Stimulated activated CD8-positive, alpha-beta memory T cell treated with anti-CD3 and anti-CD28 coated beads, Interleukin-2, amount 100 ng/mL, for 48 hours (primary cell): Measurements from ENCODE around the gene DGUOK.
"Not testable (repeated sequence)": the region's sequence is repeated elsewhere in the genome, so short reads cannot be mapped to it uniquely, and the experiment has no call there.

Experiments
- DNase-seq, 2 donors: peaks; one replicate each; pipeline ENCODE4 v3.0.0-alpha.2; 2020; ENCODE audit warnings: low read depth in 2 of 2

The DGUOK gene

DNA sequence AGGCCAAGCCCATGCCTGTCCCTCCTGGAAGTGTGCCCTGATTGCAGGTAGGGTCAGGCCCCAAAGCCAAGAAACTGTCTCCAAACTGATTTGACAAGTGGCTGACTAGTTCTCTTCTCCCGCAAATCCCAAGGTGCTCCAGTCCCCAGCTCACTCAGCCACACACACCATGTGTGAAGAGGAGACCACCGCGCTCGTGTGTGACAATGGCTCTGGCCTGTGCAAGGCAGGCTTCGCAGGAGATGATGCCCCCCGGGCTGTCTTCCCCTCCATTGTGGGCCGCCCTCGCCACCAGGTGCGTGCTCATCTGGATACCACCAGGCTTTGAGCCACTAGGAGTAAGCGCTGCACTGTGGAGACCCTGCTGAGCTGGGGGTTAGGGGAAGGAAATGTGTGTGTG lies 25.5 kb upstream of the DGUOK start:
- DNase-seq = no peak

DNA sequence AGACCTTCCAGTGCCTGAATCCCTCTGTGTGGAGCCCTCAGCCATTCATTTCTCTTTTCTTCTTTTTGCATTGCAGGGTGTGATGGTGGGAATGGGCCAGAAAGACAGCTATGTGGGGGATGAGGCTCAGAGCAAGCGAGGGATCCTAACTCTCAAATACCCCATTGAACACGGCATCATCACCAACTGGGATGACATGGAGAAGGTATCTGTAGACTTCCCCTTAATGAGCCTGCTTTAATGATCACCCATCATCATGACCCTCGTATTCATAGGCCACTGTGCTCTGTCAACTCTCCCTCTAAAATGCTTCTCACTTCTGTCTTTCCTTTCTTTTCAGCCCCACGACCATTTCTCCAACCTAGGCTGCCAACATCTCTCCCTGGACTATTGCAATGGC lies 24.4 kb upstream of the DGUOK start:
- DNase-seq = no peak

DNA sequence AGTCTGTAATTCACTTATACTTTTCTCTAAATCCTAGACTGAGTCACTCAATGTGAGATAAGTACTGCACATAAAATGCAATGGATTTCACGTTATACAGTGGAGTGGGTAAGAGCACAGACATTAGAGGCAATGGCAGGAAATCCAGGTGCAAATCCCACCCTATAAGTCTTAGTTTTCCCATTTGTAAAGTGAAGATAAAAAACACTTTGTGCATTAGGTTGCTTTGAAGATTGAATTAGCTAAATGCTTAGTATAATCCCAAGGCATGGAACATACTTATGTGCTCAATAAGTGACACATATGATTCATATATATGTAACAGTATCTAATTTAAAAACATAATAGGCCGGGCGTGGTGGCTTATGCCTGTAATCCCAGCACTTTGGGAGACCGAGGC lies 23.4 kb upstream of the DGUOK start:
- no peak for DNase-seq

DNA sequence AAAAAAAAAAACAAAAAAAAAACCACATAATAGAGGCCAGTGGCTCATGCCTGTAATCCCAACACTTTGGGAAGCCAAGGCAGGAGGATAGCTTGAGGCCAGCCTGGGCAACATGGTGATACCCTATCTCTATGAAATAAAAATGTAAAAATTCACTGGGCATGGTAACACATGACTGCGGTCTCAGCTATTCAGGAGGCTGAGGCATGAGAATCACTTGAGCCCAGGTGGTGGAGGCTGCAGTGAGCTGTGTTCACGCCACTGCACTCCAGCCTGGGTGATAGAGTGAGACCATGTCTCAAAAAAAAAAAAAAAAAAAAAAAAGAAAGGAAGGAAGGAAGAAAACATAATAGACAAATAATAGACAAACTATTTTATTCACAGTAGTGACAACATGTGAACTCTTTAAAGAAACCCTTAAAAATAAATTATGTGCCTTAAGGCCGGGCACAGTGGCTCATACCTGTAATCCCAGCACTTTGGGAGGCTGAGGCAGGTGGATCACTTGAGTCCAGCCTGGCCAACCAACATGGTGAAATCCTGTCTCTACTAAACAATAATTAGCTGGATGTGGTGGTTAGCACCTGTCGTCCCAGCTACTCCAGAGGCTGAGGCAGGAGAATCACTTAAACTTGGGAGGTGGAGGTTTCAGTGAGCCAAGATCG lies 22.6 kb upstream of the DGUOK start:
- DNase-seq = not testable (repeated sequence)

DNA sequence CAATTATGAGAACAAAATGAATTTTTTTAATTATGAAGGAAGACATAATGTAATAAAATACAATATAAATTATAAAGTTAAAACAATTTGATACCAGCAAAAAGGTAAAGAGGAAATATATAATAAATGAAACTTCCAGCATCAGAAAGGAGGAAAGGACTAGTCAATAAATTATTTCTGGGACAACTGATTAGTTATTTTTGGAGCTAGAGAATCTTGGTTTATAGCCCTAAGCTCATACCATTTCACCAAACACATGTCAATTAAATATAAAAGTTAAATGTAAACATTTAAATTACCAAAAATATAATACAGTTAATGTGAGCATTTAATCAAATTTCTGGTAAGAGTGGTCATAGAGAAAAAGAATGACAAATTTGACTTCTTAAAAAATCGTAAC lies 21.7 kb upstream of the DGUOK start:
- no peak for DNase-seq

DNA sequence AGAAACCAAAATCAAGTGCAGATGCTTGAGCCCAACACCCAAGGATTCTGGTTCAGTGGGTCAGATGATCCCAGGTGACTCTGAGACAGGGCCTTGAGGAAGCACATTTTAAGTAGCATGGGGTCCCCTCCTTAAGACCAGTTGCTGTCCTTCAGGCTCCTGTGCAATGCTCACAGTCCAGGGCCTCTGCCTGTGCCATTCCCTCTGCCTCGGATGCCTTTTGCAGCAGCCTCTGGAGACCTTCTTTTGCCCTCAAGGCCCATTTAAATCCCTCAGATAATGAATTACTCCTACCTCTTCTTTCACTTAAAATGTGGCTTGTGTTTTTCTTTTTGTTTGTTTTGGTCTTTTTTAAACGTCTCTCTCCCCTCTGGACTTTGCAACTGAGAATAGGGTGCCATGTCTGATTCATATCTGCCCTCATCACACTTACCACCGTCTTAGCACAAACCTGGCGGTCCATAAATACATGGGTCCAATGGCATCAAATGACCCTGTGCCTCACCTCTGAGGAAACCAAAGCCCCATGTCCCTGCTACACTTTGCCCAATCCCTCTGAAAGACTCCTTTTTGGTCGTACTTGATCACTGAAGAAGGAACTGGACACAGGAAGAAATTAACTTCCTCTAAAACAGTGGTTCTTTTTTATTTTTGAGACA lies 19.7 kb upstream of the DGUOK start:
- DNase-seq = no peak

DNA sequence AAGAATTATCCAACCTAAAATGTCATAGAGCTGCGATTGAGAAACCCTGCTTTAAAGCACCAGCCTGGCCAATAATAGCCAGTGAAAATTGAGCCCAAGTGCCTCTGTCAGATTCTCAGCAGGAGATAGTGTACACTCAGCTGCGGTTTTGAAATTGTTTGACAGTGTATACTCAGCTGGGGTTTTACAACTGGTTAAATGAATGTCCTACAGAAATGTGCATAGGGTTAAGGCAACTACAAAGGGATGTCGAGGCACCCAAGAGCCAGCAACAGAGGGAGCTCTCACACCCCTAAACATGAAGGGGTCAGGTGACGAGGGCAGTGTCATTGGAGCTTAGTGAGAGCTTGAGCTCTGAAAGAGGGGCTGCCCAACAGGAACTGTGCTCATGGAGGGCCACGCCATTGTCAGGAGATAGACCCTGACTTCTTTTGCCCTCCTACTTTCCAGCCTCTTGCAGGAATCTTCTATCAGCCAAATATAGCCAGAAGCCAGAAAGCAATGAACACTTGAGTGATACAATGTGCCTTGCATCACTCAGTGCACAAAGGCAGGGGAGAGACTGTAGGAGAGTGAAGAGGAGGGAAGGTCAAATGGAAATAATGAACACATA lies 18.7 kb upstream of the DGUOK start:
- peak; percentile 20 to 33 for DNase-seq

DNA sequence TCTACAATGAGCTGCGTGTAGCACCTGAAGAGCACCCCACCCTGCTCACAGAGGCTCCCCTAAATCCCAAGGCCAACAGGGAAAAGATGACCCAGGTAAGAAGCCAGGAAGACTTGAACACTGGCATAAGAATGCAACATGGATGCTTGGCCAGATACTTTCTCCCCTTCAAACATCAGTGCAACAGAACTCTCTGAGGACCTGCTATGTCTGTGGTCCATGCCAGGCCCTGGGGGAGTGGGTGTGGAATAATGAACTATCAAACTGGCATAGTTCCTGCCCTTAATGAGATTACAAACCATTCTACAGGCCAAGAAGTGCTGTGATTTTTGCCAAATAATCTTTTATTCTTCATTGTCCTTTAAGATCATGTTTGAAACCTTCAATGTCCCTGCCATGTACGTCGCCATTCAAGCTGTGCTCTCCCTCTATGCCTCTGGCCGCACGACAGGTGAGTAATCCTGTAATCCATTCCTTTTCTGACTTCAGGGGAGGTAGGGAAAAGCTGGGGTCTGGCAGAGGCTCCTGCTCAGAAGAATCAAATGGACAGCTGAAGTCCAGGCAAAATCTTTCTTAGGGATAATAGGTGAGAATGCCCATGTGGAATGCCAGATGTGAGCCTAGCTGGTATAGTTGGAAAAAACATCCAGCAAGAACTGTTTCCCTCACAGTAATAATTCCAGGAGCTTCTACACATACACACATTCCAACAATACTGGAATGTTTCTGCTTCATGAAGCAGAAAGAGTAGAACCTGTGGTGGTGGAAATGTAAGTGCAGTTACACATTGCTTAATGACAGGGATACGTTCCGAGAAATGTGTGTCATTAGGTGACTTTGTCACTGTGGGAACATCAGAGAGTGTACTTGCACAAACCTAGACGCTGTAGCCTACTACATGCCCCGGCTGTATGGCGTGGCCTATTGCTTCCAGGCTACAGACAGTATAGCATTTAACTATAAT lies 17.7 kb upstream of the DGUOK start:
- DNase-seq = no peak

DNA sequence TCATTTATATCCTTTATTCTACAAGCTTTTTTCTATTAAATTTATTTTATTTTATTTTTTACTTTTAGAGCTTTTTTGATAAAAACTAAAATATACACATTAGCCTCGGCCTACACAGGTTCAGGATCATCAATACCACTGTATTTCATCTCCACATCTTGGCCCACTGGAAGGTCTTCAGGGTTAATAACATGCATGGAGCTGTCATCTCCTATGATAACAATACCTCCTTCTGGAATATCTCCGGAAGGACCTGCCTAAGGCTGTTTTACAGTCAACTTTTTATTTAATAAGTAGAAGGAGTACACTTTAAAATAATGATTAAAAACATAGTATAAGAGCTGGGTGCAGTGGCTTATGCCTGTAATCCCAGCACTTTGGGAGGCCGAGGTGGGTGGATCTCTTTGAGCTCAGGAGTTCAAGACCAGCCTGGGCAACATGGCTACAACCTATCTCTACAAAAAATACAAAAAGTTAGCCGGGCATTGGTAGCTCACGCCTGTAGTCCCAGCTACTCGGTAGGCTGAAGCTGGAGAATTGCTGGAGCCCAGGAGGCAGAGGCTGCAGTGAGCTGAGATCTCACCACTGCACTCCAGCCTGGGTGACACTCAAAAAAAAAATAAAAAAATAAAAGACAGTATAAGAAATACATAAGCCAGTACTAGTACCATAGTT lies 15.7 kb upstream of the DGUOK start:
- DNase-seq = no peak

DNA sequence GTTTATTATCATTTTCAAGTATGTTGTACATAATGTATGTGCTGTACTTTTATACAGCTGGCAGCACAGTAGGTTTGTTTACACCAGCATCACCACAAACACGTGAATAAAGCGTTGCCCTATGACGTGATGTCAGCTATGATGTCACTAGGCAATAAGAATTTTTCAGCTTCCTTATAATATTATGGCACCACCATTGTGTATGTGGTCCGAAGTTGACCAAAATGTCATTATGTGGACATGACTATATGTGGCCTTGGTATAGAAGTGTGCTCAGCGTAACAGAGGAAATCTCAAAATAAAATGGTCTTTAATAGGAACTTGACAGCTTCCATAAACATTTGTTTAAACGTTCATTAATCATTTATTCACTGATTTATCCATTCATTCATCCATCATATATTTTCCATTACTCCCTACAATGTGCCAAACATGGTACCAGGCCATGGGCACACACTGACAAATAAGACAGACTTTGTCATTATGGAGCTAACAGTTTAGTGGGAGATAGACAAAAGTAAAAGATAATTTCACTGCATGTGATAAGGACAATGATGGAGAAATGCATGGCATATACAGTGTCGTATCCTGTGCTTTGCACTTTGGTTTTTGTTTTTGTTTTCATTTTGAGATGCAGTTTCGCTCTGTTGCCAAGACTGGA lies 15.0 kb upstream of the DGUOK start:
- no peak for DNase-seq

DNA sequence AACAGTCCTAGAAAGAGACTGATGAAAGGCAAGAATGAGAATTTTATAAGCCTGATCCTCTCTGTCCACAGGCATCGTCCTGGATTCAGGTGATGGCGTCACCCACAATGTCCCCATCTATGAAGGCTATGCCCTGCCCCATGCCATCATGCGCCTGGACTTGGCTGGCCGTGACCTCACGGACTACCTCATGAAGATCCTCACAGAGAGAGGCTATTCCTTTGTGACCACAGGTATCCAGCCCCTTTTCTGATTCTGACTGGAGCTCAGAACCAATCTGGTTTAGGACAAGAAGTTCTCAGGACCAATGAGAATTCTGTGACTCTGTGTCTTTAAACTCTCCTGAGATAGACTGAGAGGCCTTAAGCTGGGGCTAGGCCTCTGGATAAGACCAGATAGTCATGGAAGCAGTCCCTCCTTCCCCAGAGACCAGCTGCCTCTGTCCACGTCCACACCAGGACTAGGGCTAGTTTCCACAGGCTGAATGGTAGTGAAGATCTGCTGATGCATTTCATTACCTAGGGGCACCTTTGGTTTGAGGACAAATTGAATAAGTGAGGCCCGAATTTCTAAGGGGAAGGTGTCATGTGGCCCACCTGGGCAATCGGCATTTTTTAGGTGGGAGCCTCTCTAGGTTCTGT lies 13.1 kb upstream of the DGUOK start:
- no peak for DNase-seq

DNA sequence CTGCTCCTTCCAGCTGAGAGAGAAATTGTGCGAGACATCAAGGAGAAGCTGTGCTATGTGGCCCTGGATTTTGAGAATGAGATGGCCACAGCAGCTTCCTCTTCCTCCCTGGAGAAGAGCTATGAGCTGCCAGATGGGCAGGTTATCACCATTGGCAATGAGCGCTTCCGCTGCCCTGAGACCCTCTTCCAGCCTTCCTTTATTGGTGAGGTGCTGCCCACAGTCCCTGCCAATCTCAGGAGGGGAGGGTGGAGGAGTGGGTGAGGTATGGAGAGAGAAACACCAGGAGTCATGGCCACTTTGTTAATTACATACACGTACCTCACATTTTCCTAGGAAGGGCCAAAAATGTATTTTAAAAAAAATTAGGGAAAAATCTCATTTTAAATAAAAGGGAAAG lies 12.0 kb upstream of the DGUOK start:
- no peak for DNase-seq

DNA sequence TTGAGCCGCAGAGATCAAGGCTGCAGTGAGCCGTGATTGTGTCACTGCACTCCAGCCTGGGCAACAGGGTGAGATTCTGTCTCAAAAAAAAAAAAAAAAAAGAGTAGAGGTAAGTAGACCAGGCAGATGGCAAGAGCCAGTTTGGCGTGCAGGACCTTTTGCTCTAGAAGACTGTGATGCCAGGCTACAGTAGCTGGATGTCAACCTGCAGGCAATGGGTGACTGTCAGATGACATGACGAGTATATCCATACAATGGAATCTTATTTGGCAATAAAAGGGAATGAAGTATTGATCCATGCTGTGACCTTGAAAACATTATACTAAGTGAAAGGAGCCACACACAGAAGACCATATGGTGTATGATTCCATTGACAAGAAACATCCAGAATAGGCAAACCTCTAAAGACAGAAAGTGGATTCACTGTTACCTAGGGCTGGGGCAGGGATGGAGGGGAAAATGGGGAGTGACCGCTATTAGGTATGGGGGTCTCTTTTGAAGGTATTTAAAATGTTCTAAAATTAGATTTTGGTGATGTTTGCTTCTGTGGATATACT lies 11.2 kb upstream of the DGUOK start:
- DNase-seq = no peak

DNA sequence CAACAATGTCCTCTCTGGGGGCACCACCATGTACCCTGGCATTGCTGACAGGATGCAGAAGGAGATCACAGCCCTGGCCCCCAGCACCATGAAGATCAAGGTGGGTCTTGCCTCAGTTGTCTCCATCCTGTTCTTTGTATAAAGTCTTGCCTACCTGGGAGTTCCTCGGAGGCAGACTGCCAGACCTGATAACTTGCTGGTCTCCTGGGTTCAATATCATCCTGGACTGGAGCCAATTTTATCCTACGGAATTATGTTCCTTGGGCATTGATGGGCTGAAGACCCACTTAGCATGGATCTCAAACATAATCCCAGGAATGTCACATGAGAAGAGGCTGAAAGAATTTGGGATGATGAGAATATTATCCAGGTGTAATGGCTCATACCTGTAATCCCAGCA lies 10.0 kb upstream of the DGUOK start:
- DNase-seq = no peak

DNA sequence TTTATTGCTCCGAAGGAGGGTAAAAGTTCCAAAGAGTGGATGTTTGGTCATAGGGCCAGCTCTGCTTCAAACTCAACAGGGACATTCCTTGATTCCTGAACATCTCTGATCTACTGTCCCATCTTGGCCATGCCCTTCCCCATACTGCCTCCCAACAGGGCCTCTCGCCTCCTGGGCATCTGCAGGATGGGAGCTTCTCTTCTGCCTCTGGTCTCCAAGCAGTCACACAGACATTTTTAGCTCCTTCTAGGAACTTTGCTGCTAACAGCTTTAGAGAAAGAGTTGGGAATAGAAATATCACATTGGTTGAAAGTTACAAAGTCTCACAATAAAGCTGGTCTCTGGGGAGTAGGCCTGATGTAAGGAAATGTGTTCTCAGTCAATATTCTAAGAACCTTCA lies 9.4 kb upstream of the DGUOK start:
- no peak for DNase-seq

DNA sequence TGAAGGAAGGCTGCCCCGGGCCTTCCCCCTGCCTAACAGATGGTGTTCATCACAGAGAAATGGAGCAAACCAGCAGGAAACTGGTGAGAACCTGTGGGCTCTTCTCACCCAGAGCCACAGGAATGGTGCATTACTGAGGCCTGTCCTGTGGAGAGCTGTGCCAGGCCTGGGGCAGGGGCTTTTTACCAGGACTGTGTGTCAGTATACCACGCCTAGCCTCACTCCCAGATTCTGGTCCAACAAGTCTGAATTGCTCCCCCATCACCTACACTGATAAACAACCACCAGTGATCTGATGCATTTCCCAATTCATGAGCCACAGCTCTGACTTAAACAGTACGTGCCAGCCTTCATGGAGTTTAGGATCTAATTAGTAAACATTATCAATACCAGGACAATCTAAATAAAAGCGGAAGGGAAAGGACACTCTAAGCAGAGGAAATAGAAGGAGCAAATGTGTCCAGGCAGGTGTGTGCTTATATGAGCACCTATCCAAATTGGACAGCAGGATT lies 8.9 kb upstream of the DGUOK start:
- no peak for DNase-seq

DNA sequence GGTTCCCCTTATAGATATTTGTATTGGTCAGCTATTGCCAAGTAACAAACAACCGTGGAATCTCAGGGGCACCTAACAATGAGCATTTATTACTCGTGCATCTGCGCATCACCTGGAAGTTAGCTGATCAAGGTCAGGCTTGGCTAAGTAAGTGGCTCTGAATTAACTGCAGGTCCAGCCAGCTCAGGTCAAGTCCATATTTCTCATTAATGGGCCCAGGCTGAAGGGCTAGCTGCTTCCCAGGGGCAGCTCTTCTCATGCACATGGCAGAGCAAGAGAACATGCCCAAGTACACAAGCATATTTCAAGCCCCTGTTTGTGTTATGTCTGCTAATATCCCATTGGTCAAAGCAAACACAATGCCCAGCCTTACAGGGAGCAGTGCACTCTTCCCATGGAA lies 7.8 kb upstream of the DGUOK start:
- no peak for DNase-seq

DNA sequence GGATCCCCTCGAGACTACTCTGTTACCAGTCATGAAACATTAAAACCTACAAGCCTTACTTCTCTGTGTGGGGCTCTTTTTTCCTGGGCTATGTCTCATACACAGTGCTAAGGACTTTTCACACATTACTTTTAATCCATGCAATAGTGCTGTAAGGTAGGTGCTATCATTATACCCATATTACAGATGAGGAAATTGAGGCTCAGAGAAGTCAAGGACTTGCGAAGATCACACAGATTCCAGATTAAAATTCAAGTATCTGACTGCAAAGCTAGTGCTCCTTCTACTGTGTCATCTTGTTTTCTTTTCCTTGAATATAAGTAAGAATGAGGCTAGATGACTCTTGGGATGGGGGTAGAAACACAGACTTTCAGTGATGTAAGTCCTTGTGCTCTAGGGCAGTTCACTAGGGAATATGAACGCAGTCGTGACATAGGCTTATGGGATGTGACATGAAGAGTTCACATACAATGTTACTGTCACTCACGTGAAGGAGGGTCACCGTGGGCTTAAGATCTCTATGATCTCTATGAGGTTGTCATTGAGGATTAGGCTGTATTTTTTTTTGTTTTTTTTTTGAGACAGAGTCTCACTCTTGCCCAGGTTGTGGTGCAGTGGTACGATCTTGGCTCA lies 7.0 kb upstream of the DGUOK start:
- DNase-seq = no peak
